AG10803 (cell line): ENCODE results near the gene HSD17B8.

Source experiments
- DNase-seq: peaks from one replicate; pipeline ENCODE4 v3.0.0; 2010; ENCODE audit warnings: low read depth
- H3K4me3 ChIP-seq: 2 replicates; pipeline ENCODE4 v1.5.1; 2011; ENCODE audit warnings: mild to moderate bottlenecking, low read length, control low read depth
- TF ChIP-seq, protein P1 (sequence below): conservative IDR thresholded peaks from 2 replicates; pipeline ENCODE4 v1.5.1; 2011; ENCODE audit warnings: mild to moderate bottlenecking, low read length, control low read depth, inconsistent platforms

Gene HSD17B8

DNA sequence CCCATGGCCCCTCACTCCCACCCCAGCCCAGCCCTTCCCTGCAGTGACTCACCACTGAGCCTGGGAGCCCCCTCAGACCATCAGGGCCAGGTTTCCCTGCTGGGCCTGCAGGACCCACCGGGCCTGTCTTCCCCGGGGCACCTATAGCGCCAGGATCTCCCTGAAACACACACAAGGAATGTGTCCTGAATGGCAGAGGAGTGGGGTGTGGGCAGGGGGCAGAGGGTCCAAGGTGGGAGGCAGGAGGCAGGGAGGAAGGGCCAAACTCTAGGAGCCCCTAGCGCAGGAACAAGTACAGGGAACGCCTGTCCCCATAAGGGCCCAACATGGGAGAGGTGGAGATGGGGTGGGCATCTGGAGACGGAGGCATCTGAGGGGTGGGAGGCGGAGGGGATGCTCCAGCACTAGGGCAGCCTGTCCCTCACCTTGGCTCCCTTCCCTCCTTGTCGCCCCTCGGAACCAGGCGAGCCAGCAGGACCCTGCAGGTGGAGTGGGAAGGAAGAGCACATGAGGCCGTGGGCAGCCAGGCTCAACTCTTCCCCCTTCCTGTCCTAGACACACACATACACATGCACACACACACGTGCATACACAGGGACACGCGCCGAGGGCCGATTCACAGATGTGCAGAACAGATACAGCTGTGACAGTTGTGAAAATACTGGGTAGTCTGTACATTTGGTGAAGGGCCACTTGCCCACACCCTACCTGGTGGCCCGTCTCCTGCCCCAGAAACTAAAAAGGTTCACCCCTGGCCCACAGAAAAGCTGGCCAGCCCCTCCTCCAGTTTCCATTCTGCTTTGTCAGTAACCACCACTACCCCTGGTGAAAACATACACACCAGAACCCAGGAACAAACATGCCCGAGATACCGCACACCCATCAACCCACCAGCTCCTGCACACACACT lies 36.8 kb upstream of the HSD17B8 start:
- H3K4me3 ChIP-seq: no peak overlapping the region
- TF ChIP-seq, protein P1, sequence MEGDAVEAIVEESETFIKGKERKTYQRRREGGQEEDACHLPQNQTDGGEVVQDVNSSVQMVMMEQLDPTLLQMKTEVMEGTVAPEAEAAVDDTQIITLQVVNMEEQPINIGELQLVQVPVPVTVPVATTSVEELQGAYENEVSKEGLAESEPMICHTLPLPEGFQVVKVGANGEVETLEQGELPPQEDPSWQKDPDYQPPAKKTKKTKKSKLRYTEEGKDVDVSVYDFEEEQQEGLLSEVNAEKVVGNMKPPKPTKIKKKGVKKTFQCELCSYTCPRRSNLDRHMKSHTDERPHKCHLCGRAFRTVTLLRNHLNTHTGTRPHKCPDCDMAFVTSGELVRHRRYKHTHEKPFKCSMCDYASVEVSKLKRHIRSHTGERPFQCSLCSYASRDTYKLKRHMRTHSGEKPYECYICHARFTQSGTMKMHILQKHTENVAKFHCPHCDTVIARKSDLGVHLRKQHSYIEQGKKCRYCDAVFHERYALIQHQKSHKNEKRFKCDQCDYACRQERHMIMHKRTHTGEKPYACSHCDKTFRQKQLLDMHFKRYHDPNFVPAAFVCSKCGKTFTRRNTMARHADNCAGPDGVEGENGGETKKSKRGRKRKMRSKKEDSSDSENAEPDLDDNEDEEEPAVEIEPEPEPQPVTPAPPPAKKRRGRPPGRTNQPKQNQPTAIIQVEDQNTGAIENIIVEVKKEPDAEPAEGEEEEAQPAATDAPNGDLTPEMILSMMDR: no peak
- no peak for DNase-seq

DNA sequence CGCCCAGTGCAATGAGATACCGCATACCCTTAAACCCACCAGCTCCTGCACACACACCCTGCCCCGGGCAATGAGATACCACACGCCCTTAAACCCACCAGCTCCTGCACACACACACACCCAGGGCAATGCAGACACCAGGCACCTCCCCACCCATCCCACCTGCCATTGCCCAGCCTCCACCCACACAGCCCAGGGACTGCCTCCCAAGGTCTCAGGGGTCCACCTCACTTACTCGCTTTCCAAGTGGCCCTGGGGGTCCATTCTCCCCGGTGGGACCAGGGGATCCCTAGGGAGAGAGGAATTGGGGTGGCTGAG lies 36.2 kb upstream of the HSD17B8 start:
- TF ChIP-seq, protein P1: no peak
- no peak for DNase-seq
- no peak overlapping the region for H3K4me3 ChIP-seq

DNA sequence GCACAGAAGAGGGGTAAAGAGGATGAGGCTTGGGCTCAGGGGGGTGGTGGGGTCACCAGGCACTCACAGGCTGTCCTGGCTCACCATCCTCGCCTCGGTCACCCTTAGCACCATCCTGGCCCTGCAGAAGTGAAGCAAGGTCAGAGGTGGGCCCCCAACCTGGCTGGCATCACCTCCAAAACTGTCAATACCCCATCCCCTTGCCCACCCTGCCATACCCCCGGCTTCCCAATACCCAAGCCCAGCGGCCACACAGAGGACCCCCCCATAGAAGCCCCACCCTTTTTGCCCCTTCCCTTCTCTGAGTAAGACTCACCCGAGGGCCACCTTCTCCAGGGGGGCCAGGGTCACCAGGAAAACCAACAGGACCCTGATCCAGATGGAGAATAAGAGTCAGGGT lies 35.8 kb upstream of the HSD17B8 start:
- DNase-seq: no peak
- TF ChIP-seq, protein P1: no peak
- no peak overlapping the region for H3K4me3 ChIP-seq

DNA sequence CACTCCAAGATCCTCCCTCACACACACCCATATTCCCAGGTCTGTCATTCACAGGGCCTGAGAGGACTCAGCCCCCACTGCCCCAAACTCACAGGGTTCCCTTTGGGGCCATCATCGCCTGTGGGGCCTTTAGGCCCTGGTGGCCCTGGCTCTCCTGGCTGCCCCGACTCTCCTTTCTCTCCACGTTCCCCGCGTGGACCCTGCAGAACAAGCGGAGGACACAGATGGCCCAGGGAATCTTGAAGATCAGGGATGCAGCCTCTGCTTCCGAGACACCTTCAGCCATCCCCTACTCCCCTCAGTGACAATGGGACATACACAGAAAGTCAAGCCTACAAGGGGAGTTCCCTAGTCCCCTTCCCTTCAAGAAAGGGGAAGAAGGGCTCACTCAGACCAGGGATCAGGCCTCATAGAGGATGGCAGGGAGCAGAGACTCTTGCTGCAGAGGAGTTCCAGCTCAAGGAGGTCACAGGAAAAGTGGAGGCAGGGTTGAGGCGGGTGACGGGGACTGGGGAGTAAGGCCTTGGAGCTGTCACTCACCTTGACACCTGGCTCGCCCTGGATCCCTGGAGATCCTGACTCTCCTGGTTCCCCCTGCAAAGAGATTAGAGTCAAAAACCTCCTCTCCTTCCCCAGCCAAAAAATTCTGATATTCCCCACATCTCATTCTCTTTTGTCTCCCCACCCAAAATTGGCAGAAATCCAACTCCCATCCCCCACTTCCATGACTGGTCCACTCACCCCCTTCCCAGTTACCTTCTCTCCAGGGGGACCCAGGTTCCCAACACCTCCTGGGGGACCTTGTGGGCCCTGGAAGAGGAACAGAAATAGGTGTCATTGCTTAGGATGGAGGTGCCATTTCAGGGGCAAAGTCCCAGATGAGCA lies 34.9 kb upstream of the HSD17B8 start:
- TF ChIP-seq, protein P1: no peak
- DNase-seq: no peak
- H3K4me3 ChIP-seq: no peak overlapping the region

DNA sequence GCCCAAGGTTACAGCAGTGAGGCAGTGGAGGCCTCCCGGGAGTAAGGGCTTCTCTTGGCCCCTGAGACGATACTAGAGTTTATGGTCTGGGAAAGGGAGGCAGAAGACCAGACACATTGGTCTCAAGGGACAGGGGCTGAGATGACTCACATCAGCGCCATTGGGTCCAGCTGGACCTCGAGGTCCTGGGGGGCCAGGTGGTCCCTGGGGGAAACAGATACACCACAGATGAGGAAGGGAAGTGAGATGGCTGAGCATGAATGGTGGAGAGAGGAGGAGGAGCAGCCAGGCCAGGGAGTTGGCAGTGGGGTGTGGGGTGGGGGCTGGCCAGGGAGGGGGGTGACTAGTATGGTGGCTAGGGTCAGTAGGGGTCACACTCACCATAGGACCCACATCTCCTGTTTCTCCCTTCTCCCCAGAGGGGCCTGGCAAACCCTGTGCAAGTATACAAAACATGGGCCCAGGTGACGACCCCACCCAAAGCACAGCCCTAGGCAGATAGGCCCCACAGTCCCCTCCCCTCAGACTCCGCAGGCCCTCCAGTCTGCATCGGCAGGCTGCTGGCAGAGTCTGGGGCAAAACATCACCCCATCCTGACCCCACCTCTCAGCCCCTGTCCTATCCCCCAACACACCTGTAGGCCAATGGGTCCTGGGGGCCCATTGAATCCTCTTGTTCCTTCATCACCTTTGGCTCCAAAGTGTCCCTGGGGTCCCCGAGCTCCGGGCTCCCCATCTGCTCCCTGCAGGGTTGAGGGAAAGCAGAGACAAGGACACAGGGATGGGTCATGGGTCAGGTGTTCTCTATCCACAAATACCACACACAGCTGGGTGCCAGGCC lies 34.1 kb upstream of the HSD17B8 start:
- DNase-seq: no peak
- no peak overlapping the region for H3K4me3 ChIP-seq
- TF ChIP-seq, protein P1: no peak

DNA sequence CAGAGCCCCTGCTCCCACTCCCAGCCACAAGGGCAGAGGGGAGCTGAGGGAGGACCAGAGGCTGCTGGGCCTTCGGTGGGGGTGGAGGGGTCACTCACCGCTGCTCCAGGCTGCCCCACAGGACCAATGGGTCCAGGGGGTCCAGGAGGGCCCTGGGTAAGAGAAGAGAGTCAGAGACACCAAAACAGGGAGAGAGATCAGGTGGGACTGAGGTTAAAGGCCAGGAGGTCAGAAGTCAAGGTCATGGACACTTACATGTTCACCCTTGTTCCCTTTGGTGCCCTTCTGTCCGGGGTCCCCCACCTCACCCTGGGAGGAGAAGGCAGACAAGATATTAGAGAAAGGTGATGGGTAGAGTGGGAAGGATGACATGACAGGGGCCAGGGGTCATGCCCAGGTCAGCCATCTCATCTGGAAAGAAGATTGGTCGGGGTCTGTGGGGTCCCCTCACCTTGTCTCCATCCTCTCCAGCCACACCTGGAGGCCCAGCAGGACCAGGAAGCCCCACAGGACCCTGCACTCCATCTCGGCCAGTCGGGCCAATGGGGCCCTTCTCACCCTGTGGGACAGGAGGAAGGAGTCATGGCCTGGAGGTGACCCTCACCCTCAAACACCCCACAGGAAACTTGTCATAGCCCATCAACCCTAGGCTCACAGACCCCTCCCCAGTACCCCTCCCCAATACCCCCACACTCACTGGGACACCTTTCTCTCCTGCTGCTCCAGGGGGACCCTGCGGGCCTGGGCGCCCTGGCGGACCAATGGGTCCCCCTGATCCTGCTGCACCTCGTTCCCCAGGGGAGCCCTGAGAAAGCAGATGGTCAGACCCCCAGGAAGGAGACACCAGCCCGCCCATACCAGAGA lies 33.2 kb upstream of the HSD17B8 start:
- TF ChIP-seq, protein P1: no peak
- no peak overlapping the region for H3K4me3 ChIP-seq
- DNase-seq: no peak
